ENCODE data around the gene PIK3R1.
"Not testable (repeated sequence)": the region's sequence is repeated elsewhere in the genome, so short reads cannot be mapped to it uniquely, and the experiment has no call there.

The PIK3R1 gene

GRCh38 chr5:68226546-68227073 lies 11.1 kb downstream of the PIK3R1 start:
- DNase-seq (ENCODE audit: low spot score) = no peak

GRCh38 chr5:68227532-68228160 lies 12.1 kb downstream of the PIK3R1 start:
- DNase-seq (ENCODE audit: low spot score) = no peak

- no peak for DNase-seq (ENCODE audit: low spot score)
Measured at GRCh38 chr5:68229416-68229815, 13.9 kb downstream of the PIK3R1 start.

- no peak for DNase-seq (ENCODE audit: low spot score)
Measured at GRCh38 chr5:68230285-68230684, 14.7 kb downstream of the PIK3R1 start.

GRCh38 chr5:68231414-68232076 lies 16.0 kb downstream of the PIK3R1 start:
- DNase-seq (ENCODE audit: low spot score) = no peak

- DNase-seq (ENCODE audit: low spot score) = no peak
Measured at GRCh38 chr5:68232277-68232676, 16.7 kb downstream of the PIK3R1 start.

GRCh38 chr5:68233075-68233474 lies 17.5 kb downstream of the PIK3R1 start:
- DNase-seq (ENCODE audit: low spot score) = no peak

- DNase-seq (ENCODE audit: low spot score) = not testable (repeated sequence)
Measured at GRCh38 chr5:68235229-68235628, 19.7 kb downstream of the PIK3R1 start.

GRCh38 chr5:68237715-68238114 lies 22.2 kb downstream of the PIK3R1 start:
- DNase-seq (ENCODE audit: low spot score) = no peak

- DNase-seq (ENCODE audit: low spot score) = peak; percentile 39
Measured at GRCh38 chr5:68239487-68239886, 23.9 kb downstream of the PIK3R1 start.

- DNase-seq (ENCODE audit: low spot score) = no peak
Measured at GRCh38 chr5:68240202-68240601, 24.6 kb downstream of the PIK3R1 start.

- DNase-seq (ENCODE audit: low spot score) = no peak
Measured at GRCh38 chr5:68240771-68241170, 25.2 kb downstream of the PIK3R1 start.

GRCh38 chr5:68242743-68243142 lies 27.2 kb downstream of the PIK3R1 start:
- DNase-seq (ENCODE audit: low spot score) = no peak

GRCh38 chr5:68243251-68243650 lies 27.7 kb downstream of the PIK3R1 start:
- DNase-seq (ENCODE audit: low spot score) = no peak

- no peak for DNase-seq (ENCODE audit: low spot score)
Measured at GRCh38 chr5:68243681-68244080, 28.1 kb downstream of the PIK3R1 start.

GRCh38 chr5:68245319-68245718 lies 29.8 kb downstream of the PIK3R1 start:
- no peak for DNase-seq (ENCODE audit: low spot score)

GRCh38 chr5:68246802-68247201 lies 31.2 kb downstream of the PIK3R1 start:
- no peak for DNase-seq (ENCODE audit: low spot score)

GRCh38 chr5:68247627-68248026 lies 32.1 kb downstream of the PIK3R1 start:
- no peak for DNase-seq (ENCODE audit: low spot score)

GRCh38 chr5:68248896-68249295 lies 33.3 kb downstream of the PIK3R1 start:
- no peak for DNase-seq (ENCODE audit: low spot score)

- no peak for DNase-seq (ENCODE audit: low spot score)
Measured at GRCh38 chr5:68249520-68249919, 34.0 kb downstream of the PIK3R1 start.

- DNase-seq (ENCODE audit: low spot score) = no peak
Measured at GRCh38 chr5:68250661-68251298, 35.2 kb downstream of the PIK3R1 start.

- DNase-seq (ENCODE audit: low spot score) = no peak
Measured at GRCh38 chr5:68251386-68251785, 35.8 kb downstream of the PIK3R1 start.

GRCh38 chr5:68251804-68252522 lies 36.4 kb downstream of the PIK3R1 start:
- no peak for DNase-seq (ENCODE audit: low spot score)

All from HuH-7.5 (cell line).